NB4 (cell line): Measurements from ENCODE around the gene FNDC5.

Source experiments
- DNase-seq: peaks from one replicate; pipeline ENCODE4 v3.0.0; 2010; ENCODE audit warnings: low read depth
- H3K4me3 ChIP-seq: one replicate; pipeline ENCODE4 v1.5.1; 2011; ENCODE audit warnings: mild to moderate bottlenecking, low read depth, low read length, moderate library complexity
- CTCF ChIP-seq: IDR thresholded peaks from one replicate; pipeline ENCODE4 v1.5.1; 2012; ENCODE audit warnings: low read depth, low read length
- MAX ChIP-seq: IDR thresholded peaks from 2 replicates; pipeline ENCODE4 v1.6.1; 2011; ENCODE audit warnings: low read depth, low read length
- MYC ChIP-seq: IDR thresholded peaks from 2 replicates; pipeline ENCODE4 v1.6.1; 2011; ENCODE audit warnings: low read depth, low read length
- POLR2A ChIP-seq: IDR thresholded peaks from 2 replicates; pipeline ENCODE4 v1.6.1; 2011; ENCODE audit warnings: mild to moderate bottlenecking; ENCODE audit not compliant: insufficient read length; ENCODE audit errors: extremely low read depth

Gene FNDC5

DNA sequence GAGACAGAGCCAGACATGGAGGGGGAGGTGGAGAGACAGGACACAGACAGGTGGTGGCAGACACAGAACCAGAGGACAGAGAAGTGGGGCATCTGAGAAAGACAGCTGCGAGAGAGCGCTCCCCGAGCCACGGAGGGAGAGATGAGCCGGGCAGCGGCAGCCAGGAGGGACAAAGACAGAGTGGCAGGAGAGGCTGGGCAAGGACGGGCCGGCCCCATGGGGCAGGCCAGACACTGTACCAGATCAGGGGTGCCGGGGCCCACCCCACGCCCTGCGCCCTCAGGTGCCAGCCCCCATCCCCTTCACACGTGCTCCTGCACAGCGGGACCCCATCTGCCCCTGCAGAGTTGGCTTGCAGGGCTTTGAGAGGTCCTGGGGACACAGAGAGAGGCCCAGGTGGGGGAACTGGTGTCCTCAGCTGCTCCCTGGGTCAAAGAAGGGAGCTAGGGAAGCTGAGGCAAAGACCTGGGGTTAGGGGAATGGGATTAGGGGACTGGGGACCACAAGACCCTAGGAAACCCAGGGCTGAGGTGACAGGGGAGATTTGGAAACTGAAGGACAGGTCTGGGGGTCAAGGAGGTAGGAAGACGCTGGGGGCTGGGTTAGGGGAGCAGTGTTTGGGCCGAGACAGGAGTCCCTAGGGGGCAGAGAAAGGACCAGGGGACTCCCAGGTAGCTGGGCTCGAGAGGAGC, 643 bp downstream of the FNDC5 start:
- DNase-seq = no peak
- TF ChIP-seq POLR2A (no peak), MYC (no peak), CTCF (no peak), MAX (no peak)
- no peak overlapping the region for H3K4me3 ChIP-seq

DNA sequence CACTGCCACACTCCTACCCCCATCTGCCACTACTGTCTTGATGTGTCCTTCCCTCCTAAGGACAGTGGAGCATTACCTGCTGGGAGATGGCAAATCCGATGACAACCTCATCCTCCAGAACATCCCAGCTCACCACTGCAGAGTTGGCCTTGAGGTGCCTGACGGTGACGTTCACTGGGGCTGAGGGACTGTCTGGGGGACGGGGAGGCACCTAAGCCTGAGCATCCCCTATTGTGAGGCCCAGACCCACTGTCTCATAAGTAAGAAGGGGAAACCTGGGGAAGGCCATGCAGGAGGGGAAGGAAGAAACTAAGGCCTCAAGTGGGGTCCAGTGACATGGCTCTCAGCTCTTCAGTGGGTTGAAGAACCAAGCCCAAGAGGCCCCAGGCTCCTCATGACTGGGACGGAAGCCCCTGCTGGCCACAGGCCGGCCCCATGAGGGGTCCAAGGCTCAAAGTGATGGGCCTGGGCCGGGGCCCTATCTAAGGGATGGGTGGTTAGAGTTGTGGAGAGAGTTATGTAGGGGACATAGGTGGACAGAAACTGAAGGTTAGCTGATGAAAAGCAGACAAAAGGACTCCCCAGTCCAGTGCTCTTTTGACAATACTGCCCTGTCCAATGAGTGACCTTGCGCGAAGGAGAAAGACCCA, 1.8 kb downstream of the FNDC5 start:
- TF ChIP-seq MYC = no peak
- no peak for TF ChIP-seq POLR2A
- TF ChIP-seq MAX = no peak
- no peak for TF ChIP-seq CTCF
- H3K4me3 ChIP-seq = no peak overlapping the region
- DNase-seq = no peak

DNA sequence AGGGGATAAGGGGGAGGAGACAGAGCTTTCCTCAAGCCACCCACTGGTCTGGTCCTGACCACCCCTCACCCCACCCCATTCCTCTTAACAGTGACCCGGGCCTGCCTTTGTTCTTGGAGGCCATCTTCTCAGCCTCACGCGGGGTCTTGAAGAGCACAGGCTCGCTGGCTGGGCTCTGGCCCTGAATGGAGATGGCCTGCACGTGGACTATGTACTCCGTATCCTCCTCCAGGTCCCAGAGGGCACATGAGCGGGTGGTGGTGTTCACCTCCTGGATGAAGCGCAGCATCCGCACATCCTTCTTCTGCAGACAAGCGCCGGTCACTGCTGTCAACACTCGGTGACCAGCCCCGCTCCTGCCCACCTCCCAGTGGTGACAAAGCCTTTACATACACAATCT, 2.6 kb downstream of the FNDC5 start:
- H3K4me3 ChIP-seq = no peak overlapping the region
- DNase-seq = no peak
- TF ChIP-seq MAX = no peak

DNA sequence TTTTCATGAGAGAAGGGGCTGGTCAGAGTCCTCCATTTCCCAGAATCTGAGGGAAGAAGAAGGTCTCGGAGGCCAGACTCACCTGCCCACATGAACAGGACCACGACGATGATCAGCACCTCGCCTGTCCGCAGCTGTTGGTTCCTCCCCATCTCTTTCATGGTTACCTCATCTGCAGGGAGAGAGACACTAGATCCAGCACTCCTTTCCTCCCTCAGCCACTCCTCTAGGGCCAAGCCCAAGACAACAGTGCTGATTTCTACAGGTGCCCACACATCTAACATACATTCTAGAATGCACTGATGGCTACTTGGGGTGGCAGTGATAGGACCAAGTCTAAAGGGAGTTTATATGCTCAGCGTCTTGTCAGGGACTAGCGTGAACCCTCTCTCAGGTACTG, 3.0 kb downstream of the FNDC5 start:
- DNase-seq = no peak
- no peak for TF ChIP-seq MAX
- TF ChIP-seq CTCF = no peak
- no peak for TF ChIP-seq MYC
- no peak for TF ChIP-seq POLR2A
- H3K4me3 ChIP-seq = no peak overlapping the region

DNA sequence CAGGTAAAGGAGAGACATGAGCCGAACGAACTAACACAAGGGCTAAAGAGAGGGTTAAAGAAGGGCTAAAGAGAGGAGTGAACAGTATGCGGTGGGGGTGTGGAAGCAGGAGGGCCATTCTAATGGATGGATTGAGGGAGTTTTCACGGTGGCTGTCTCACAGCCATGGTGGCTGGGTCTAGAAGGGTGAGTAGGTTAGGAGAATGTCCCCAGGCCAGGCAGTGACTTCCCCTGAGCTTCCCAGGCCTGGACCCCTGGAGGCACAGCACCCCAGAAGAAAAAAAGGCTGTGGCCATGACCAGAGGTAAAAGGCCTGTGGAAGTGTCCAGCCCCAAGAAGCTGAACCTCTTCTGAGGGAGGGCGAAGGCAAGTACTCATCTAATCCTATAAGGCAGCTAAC, 3.6 kb downstream of the FNDC5 start:
- TF ChIP-seq MAX = no peak
- TF ChIP-seq POLR2A = no peak
- TF ChIP-seq CTCF = no peak
- TF ChIP-seq MYC = no peak
- DNase-seq = no peak

DNA sequence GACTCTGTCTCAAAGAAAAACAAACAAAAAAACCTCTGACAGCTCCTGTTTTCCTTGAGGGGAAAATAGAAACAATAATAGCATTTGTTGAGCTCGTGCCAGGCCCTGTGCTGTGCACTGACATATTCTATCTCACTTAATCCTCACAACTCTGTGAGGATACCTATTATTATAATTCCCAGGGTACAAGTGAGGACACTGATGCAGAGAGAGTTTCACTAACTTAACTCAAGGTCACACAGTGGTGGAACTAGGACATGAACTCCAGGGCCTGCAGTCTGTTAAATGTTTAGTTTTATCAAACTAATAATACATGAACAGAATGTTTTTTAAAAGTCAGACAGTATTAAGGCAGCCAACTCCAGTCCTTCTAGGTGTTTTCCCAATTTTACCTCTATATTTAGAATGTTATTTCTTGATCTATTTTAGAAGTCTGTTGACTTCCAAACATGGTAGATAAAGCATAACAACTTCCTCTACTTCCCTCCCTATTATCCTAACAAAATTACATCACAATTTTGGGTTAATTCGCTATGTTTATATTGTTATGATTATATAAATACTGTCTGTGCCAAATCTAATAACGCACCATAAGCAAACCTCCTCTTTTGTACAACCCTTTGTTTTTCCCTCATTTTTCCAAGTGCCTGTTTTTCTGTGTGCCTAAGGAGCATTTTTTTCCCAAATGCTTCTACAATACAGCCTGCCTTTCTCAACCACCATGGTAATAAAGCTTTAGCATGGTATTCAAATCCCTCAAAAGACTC, 4.9 kb downstream of the FNDC5 start:
- H3K4me3 ChIP-seq = no peak overlapping the region
- TF ChIP-seq POLR2A (no peak), MYC (no peak), CTCF (no peak), MAX (no peak)
- no peak for DNase-seq

More for the DNA sequence above, 3.6 kb downstream of the FNDC5 start:
- no peak overlapping the region for H3K4me3 ChIP-seq
